Measurements from ENCODE around the gene SMIM45.

The SMIM45 gene

DNA sequence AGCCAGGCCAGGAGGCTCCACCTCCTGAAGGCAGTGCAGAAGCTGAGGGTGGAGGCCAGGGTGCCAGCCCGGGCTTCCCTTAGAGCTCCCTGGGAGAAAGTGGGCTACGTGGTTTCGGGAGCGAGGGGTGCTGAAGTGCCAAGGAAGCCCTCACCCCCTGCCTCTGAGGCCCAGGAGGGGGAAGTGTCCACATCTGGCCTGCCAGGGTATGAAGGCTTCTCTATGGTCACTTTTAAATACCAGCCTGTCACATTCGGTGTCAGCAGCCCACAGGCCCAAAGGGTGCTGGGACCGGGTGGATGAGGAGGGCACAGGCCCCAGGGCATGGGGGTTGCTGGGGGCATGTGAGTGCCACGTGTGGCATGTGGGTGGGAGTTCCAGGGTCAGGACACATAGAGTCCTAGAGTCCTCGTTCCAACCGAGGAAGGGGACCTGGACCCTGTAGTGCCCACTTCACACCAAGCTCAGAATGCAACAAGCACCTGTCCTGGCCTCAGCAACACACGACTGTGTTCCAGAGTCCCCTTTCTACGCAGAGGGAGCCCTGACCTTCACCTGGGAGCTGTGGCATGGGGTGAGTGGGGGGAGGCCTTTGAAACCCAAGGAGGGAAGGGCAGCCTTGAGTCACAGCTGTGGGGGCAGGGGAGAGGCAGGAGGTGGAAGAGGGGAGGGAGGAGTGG lies 38.8 kb upstream of the SMIM45 start:
- no peaks in the 10 kb centered on the region for H3K9me3 Mint-ChIP-seq
- no peak overlapping the region for H3K27ac Mint-ChIP-seq
- peaks cover 5% of the 10 kb centered on the region for H3K4me1 Mint-ChIP-seq
- ATAC-seq (replicated peaks): no peak
- H3K36me3 Mint-ChIP-seq (ENCODE audit: low read depth): peaks cover 17% of the 10 kb centered on the region
- peaks cover 27% of the 10 kb centered on the region for H3K27me3 Mint-ChIP-seq
- H3K4me3 Mint-ChIP-seq: peak overlapping the region; percentile 50

DNA sequence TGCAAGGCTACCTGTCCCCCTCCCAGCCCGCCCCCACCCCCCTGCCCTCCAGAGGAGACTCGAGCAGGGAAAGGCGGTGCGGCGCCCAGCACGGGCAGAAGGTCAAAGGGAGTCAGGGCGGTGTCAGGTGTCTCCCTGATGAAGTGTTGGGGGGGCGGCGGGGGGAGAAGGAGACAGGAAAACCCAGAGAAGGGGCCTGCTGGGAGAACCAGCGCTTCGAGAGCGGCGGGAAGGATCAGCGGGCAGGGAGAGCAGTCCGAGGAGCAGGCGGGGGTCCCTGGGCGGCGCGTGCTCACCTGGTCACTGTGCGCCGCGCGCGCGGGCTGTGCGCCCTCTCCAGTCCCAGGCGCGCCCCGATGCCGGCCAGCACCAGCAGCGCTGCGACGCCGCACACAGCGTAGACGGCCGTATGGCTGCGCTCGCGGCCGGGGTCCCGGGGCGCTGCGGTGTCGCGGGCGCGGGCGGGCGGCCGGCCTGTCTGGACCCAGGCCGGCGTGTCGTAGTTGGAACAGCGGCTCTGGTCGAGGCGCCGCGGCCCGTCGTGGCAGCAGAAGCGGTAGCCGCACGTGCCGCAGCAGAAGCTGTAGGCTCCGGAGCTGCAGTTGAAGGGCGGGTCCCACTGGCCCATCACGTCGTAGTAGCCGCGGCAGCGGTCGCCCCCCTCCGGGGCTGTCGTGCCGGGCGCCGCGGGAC lies 38.0 kb upstream of the SMIM45 start:
- Mint-ChIP-seq H3K36me3 (ENCODE audit: low read depth) (peaks cover 17% of the 10 kb centered on the region), H3K27ac (no peak overlapping the region), H3K27me3 (peaks cover 27% of the 10 kb centered on the region), H3K9me3 (no peaks in the 10 kb centered on the region), H3K4me1 (peaks cover 5% of the 10 kb centered on the region), H3K4me3 (peak overlapping the region; percentile 50)
- ATAC-seq (replicated peaks): no peak

DNA sequence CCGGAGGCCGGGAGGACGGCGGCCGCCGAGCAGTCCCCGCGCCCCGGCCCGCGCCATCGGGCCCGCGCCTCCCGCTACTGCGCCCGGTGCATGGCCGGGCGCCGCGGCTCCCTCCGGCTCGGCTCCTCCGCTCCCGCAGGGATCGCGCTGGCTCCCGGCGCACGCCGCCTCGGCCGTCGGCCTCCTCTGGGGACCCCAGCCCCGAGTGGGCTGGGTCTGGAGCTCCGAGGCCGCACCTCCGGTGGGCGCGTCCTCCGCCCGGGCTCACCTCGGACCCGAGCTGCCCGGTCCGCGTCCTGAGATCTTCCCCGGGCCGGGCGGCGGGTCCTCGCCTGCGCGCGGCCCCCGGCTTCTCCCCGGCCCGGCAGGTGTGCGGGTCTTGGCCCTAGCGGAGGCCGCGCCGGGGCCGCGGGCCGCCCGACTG lies 37.3 kb upstream of the SMIM45 start:
- no peaks in the 10 kb centered on the region for H3K4me1 Mint-ChIP-seq
- peak; percentile 13 for ATAC-seq (replicated peaks)
- H3K9me3 Mint-ChIP-seq: no peaks in the 10 kb centered on the region
- H3K4me3 Mint-ChIP-seq: no peak overlapping the region
- H3K36me3 Mint-ChIP-seq (ENCODE audit: low read depth): peaks cover 17% of the 10 kb centered on the region
- H3K27me3 Mint-ChIP-seq: peaks cover 24% of the 10 kb centered on the region
- no peak overlapping the region for H3K27ac Mint-ChIP-seq

DNA sequence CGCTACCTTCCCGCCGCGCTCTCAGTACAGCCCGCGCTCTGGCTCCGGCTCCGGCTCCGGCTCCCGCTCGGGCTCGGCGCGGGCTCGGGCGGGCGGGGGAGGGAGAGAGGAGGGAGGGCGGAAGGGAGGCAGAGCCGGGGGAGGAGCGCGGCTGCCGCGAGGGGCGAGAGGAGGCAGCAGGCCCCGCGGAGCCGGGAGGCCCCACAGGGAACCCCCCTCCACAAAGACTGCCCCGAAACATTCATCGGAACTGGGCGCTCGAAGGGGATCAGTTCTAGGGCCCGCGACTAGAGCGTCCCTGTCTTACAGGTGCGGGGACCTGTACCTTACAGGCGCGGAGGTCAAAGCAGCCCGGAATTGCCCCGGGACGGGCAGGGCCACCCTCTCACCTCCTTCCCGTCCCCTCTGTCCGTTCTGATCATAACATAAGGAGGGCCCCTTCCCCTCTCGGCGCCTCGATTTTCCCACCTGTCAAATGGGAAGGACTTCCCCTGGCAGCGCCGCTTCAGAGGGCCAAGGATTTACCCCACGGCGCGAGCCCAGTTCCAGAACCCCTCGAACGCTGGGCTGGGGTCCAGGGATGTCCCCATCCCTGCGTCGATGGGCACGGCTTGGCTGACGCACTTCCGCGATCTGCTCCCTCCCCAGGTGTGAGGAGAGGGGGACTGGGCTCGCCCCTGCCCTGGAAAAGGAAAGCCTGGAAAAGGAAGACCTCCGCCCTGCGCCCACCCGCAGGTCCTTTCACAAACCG lies 36.7 kb upstream of the SMIM45 start, which contains the start of gene SHISA8:
TSS of gene SHISA8 (minus strand) at position 40 of the 751 bp plus-strand sequence. CDS start 407 bp downstream, outside the sequence.
- H3K36me3 Mint-ChIP-seq (ENCODE audit: low read depth): peaks cover 17% of the 10 kb centered on the region
- ATAC-seq (replicated peaks): peak; percentile 57
- H3K27me3 Mint-ChIP-seq: peaks cover 24% of the 10 kb centered on the region
- H3K4me1 Mint-ChIP-seq: no peaks in the 10 kb centered on the region
- H3K27ac Mint-ChIP-seq: no peak within 1 kb of the TSS
- H3K9me3 Mint-ChIP-seq: no peaks in the 10 kb centered on the region
- peak within 1 kb of the TSS; percentile 42 for H3K4me3 Mint-ChIP-seq

DNA sequence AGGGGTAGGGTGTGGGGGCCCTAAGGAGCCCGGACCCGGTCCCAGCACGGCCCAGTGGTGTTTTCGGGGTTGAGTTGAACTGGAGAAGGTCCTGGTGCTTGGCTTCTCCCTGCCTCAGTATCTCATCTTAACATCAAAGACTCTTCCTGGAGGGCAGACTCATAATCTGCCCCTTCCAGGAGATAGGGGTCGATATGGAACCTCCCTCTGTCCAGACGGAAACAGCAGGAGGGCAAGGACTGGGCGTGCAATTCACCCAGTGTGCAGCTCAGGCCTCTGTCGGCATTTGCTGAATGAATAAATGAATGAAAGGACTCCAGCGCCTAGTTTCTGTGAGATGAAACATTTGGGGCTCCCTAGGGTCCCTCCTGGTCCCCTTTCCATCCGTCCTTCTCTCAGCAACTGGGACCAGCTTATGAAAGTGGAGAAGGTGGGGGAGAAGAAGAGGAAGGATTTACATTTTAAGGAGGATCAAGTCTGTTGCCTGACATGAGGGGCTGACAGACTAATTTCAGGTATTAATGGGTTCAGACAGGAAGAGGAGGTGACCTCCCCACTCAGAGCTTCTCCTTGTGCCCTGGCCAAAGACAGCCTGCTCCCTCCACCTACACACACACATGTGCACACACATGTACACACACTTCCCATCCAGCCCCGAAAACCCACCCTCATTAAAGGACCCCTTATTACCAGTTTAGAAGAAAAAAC lies 36.0 kb upstream of the SMIM45 start:
- ATAC-seq (replicated peaks): no peak
- Mint-ChIP-seq H3K4me1 (no peaks in the 10 kb centered on the region), H3K27me3 (peaks cover 24% of the 10 kb centered on the region), H3K4me3 (peak overlapping the region; percentile 42), H3K9me3 (no peaks in the 10 kb centered on the region), H3K36me3 (ENCODE audit: low read depth) (peaks cover 17% of the 10 kb centered on the region), H3K27ac (no peak overlapping the region)

DNA sequence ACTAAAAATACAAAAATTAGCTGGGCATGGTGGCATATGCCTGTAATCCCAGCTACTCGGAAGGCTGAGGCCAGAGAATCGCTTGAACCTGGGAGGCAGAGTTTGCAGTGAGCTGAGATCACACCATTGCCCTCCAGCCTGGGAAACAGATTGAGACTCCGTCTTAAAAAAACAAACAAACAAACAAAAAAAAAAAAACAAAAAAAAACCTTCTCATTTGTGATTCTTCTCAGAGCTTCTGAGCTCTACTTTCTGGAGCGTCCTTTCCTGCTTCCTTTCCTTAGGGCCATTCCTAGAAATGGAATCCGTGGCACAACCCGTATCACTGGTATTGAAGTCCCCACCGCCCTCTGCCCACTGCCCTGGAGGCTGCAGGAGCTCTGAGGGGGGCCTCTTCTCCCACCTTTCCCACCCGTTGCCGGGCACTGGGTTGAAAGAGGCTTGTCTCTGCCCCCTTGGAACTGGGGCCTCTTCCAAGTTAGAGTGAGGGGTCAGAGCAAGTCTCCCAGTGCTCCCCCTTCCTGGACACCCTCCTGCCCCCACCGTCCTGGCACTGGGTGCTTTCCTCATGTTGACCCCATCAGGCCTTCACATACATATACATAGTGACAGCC lies 35.1 kb upstream of the SMIM45 start:
- Mint-ChIP-seq H3K4me1 (no peaks in the 10 kb centered on the region), H3K9me3 (no peaks in the 10 kb centered on the region), H3K27ac (no peak overlapping the region), H3K4me3 (no peak overlapping the region), H3K27me3 (peaks cover 19% of the 10 kb centered on the region), H3K36me3 (ENCODE audit: low read depth) (peaks cover 11% of the 10 kb centered on the region)
- ATAC-seq (replicated peaks): no peak

DNA sequence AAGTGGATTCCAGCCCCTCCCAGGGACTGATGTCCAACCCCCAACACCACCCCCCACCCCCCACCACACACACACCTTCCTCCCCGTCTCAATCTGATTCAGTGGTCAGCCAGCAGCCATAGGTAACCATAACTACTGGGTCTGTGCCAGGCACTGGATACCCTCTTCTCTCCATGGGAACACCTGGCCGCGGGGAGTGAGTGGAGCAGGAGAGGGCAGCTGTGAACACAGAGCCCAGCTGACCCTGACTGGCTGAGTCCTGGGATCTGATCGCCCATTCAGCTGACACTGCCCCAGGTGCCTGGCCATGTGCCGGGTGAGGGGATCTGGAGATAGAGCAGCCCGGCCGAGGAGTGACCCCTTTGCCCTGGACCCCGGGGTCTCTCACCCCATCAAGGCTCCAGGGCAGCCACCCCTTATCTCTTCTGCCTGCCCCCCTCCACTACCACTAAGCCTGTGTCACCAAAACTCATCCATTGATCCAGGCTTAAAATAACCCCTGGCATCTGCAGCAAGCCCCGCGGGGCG lies 34.5 kb upstream of the SMIM45 start:
- H3K4me3 Mint-ChIP-seq: no peak overlapping the region
- no peak overlapping the region for H3K27ac Mint-ChIP-seq
- H3K27me3 Mint-ChIP-seq: peaks cover 16% of the 10 kb centered on the region
- no peak for ATAC-seq (replicated peaks)
- no peaks in the 10 kb centered on the region for H3K9me3 Mint-ChIP-seq
- no peaks in the 10 kb centered on the region for H3K4me1 Mint-ChIP-seq
- H3K36me3 Mint-ChIP-seq (ENCODE audit: low read depth): peaks cover 10% of the 10 kb centered on the region

DNA sequence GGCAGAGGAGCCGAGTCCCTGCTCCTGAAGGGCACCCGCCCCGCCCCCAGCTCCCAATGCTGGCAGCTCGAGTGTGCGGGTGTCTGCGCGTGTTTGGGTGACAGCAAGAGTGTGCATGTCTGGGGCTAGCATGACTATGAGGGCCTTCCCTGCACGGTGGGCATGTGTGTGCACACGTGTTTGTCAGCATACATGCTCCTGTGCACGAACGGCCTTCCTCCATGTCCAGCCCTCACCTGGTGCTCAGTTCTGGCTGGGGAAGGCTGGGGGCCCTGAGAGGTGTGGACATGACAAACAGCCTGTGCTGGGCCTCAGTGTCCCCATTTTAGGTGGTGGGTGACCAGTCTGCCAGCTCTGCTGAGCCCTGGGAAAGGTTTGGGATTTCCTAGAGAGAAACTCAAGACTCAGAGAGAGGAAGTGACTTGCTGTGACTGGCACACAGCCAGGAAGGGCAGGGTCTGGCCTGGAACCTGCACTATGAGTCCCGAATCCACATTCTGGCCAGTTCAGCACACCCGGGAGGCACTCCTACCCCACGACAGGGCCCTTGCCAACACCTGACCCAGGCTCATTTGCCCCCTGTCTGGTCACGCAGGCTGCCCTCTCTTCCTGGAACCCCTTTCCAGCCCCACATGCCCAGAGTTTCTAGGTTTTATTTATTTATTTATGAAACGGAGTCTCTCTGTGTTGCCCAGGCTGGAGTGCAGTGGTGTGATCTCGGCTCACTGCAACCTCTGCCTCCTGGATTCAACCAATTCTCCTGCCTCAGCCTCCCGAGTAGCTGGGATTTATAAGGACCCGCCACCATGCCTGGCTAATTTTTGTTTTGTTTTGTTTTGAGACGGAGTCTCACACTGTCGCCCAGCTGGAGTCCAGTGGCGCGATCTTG lies 33.8 kb upstream of the SMIM45 start:
- Mint-ChIP-seq H3K27me3 (peaks cover 9% of the 10 kb centered on the region), H3K36me3 (ENCODE audit: low read depth) (peaks cover 3% of the 10 kb centered on the region), H3K4me3 (peak overlapping the region; percentile 76), H3K27ac (no peak overlapping the region), H3K9me3 (no peaks in the 10 kb centered on the region), H3K4me1 (no peaks in the 10 kb centered on the region)
- ATAC-seq (replicated peaks): no peak

DNA sequence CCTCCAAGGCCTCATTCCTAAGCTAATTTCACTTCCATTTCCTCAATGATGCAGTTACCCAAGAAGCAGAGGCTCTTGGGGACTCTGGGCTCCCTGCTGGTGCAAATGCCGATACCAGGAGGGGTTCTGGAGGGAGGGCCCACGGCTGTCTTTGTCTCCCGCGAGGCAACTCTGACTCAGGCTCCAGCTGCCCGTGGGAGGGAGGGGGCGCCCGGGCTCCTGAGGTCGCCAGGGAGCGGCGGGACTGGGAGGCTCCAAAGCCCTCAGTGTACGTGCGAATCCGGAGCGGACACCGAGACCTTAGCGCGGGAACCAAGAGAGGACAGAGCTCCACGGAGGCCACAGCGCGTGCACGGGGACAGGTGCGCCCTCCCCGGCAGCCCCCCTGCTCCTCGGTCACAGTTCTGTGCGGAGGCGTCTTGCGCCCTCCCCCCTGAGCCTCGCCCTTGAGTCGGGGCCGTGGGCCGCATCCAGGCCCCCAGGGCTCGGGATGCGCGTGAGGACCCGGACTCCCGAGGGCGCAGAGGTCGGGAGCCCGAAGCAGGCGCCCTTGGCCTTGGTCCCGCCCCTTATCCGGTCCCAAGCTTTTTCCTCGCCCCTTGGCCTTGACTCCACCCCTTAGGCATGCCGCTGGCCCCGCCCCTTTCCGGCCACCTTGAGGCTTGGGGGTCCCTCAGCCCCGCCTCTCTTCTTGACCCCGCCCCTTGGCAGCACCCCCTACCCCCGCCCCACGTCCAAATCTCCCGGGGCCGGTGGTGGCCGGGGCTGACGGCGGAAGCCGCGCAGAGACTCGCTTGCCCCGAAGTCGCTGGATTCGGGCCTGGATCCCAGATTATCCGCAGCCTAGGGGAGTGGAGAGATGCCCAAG lies 32.4 kb upstream of the SMIM45 start:
- Mint-ChIP-seq H3K9me3 (no peaks in the 10 kb centered on the region), H3K4me1 (no peaks in the 10 kb centered on the region), H3K36me3 (ENCODE audit: low read depth) (no peaks in the 10 kb centered on the region), H3K27me3 (peaks cover 6% of the 10 kb centered on the region), H3K4me3 (peak overlapping the region; percentile 76), H3K27ac (peak overlapping the region; percentile 46)
- peak; percentile 70 for ATAC-seq (replicated peaks)

DNA sequence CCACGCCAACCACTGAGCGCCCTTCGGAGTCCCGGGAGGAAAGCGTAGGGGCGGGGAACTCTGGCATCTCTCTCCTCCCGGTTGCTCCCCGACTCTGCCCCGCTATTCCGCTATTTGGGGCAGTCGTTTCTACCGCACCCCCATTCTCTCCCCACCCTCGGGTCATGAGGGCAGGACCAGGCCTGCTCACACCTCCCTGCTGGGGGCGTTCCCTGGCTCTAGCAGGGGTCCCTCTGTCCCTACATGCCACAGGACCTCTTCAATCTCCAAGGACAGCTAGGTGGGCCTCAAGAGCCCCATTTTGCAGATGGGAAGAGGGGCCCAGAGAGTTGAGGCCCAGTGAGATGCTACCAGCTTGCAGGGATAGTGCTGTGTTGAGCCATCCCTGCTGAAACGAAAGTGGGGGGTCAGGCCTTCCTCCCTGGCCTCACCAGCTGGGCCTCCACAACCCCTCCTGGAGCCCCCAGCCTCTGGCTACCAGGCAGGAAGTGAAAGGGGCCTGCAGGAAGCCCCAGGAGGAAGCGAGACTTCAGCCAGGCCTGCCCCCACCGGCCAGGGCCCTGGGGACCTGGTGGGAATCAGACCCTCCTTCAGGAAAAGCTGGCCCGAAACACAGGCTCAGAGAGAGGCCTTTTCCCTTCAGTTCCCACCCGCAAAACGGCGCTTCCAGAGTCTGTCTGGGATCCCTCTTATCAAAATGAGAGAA lies 31.5 kb upstream of the SMIM45 start:
- no peaks in the 10 kb centered on the region for H3K9me3 Mint-ChIP-seq
- no peak for ATAC-seq (replicated peaks)
- H3K27ac Mint-ChIP-seq: no peak overlapping the region
- H3K27me3 Mint-ChIP-seq: peaks cover 6% of the 10 kb centered on the region
- H3K4me1 Mint-ChIP-seq: no peaks in the 10 kb centered on the region
- peak overlapping the region; percentile 42 for H3K4me3 Mint-ChIP-seq
- H3K36me3 Mint-ChIP-seq (ENCODE audit: low read depth): peaks cover 5% of the 10 kb centered on the region

DNA sequence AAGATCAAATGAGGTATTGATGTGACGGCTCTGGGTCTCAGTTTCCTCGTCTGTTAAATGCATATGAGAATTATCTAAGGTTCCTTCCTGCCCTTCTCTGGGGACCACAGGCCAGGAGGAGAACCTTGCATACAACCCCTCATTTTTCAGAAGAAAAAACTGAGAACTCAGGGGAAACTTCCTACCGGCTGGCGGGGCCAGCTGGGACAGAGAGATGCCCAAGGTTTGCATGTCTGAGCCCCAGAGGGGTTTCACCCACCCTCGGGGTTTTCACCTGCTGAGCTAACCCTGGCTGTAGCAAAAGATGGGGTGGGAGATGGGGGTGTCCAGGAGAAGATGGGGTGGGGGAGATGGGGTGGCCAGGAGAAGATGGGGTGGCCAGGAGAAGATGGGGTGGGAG lies 29.6 kb upstream of the SMIM45 start:
- no peaks in the 10 kb centered on the region for H3K4me1 Mint-ChIP-seq
- peaks cover 5% of the 10 kb centered on the region for H3K36me3 Mint-ChIP-seq (ENCODE audit: low read depth)
- H3K27me3 Mint-ChIP-seq: no peaks in the 10 kb centered on the region
- no peak overlapping the region for H3K4me3 Mint-ChIP-seq
- no peaks in the 10 kb centered on the region for H3K9me3 Mint-ChIP-seq
- H3K27ac Mint-ChIP-seq: no peak overlapping the region
- no peak for ATAC-seq (replicated peaks)
